WTC11 (cell line): ENCODE results near the gene FBXO2.

Source experiments
- CTCF ChIP-seq: fragments of 200-600 bp; IDR thresholded peaks from 2 replicates; pipeline ENCODE4 v1.8.0; 2022; ENCODE audit warnings: antibody characterized with exemption
- FOXP1 ChIP-seq: sonication (generic); formaldehyde crosslinking; IDR thresholded peaks from 2 replicates; pipeline ENCODE4 v1.8.0; 2022; ENCODE audit warnings: missing genetic modification reagents, mild to moderate bottlenecking, moderate library complexity, borderline replicate concordance
- GABPB1 ChIP-seq: sonication (generic); formaldehyde crosslinking; IDR thresholded peaks from 2 replicates; pipeline ENCODE4 v1.8.1; 2023; ENCODE audit warnings: mild to moderate bottlenecking, missing genetic modification reagents
- MAX ChIP-seq: sonication (generic); formaldehyde crosslinking; IDR thresholded peaks from 2 replicates; pipeline ENCODE4 v1.8.0; 2022; ENCODE audit warnings: mild to moderate bottlenecking, missing genetic modification reagents
- ZNF263 ChIP-seq: sonication (generic); formaldehyde crosslinking; IDR thresholded peaks from 2 replicates; pipeline ENCODE4 v1.8.1; 2022; ENCODE audit warnings: low read depth, mild to moderate bottlenecking, moderate library complexity, missing genetic modification reagents
- ZNF512 ChIP-seq: sonication (generic); formaldehyde crosslinking; IDR thresholded peaks from 2 replicates; pipeline ENCODE4 v1.8.1; 2022; ENCODE audit warnings: missing genetic modification reagents, borderline replicate concordance

- TF ChIP-seq CTCF: no peak
- TF ChIP-seq FOXP1: no peak
- no peak for TF ChIP-seq ZNF263
- no peak for TF ChIP-seq GABPB1
- TF ChIP-seq MAX (CRISPR knock-in tag): no peak
- no peak for TF ChIP-seq ZNF512
These were observed 36.9 kb downstream of the FBXO2 start for GRCh38 chr1:11617314-11617713.
